ENCODE data around the gene HCRTR1.
A peak's percentile ranks its signal among the peaks of the same experiment; 100 is the strongest.

HCRTR1 gene

GRCh38 chr1:31600641-31601040 is 16.8 kb upstream of the HCRTR1 start:
- DNase-seq, result no peak

DNA sequence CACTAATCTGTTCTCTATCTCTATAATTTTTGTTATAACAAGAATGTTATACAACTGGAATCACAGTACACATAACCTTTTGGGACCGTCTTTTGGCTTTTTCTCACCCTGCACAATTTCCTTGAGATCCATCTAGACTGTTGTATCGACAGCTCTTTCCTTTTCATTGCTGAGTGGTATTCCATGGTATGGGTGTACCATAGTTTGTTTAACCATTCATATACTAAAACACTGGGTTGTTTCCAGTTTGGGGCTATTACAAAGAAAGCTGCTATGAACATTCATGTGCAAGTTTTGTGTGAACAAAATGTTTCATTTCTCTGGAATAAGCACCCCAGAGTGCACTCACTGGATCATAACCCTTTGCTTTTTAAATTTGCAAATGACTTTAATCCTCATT is 15.4 kb upstream of the HCRTR1 start:
- no peak for DNase-seq

DNA sequence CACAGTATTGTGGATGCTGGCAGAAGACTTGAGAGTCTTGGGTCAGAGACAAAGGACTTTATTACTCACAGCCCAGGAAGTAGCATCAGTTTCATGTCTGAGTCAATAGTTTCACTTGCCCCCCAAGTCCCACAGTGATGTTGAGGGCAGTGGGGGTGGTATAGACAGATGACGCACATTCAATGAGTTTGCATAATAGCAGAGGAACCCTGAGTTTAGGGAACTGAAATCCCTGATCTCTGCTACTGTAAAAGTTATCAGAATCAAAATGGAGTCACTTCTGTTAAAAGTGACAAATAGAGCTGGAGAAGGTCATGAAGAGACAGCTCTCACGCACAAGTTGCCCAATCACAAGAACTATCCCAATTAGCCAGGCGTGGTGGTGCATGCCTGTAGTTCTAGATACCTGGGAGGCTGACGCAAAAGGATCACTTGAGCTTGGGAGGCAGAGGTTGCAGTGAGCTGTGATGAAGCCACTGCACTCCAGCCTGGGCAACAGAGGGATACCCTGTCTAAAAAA is 11.5 kb upstream of the HCRTR1 start:
- DNase-seq, result peak; percentile 87

DNA sequence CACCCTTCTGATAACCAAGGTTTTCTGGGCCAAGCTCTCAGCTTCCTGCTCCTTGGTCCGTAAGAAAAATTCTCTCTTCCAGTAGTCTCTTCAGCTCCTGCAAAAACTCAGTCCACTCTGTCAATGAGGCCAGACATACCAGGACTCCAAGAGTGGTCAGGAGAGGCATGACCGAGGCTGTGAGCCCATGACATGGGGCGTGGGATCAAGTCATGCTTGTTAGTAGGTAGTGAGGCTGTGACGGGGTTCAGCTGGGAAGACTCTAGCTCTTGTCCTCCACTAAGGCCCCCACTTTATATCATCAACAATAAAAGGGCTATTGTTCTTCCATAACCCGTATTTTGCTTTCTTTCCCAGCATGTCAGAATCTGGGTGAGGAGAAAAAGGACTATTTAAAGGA is 10.1 kb upstream of the HCRTR1 start:
- no peak for DNase-seq

GRCh38 chr1:31609514-31610118 is 7.9 kb upstream of the HCRTR1 start:
- DNase-seq, result no peak

- no peak for DNase-seq
These were observed 3.0 kb upstream of the HCRTR1 start for GRCh38 chr1:31614414-31615005.

GRCh38 chr1:31615414-31615813 is 2.1 kb upstream of the HCRTR1 start:
- DNase-seq, result no peak

- DNase-seq, result no peak
These were observed 1.6 kb upstream of the HCRTR1 start for GRCh38 chr1:31615939-31616338.

GRCh38 chr1:31617916-31618746 is 642 bp downstream of the HCRTR1 start:
- DNase-seq, result peak; percentile 36

DNA sequence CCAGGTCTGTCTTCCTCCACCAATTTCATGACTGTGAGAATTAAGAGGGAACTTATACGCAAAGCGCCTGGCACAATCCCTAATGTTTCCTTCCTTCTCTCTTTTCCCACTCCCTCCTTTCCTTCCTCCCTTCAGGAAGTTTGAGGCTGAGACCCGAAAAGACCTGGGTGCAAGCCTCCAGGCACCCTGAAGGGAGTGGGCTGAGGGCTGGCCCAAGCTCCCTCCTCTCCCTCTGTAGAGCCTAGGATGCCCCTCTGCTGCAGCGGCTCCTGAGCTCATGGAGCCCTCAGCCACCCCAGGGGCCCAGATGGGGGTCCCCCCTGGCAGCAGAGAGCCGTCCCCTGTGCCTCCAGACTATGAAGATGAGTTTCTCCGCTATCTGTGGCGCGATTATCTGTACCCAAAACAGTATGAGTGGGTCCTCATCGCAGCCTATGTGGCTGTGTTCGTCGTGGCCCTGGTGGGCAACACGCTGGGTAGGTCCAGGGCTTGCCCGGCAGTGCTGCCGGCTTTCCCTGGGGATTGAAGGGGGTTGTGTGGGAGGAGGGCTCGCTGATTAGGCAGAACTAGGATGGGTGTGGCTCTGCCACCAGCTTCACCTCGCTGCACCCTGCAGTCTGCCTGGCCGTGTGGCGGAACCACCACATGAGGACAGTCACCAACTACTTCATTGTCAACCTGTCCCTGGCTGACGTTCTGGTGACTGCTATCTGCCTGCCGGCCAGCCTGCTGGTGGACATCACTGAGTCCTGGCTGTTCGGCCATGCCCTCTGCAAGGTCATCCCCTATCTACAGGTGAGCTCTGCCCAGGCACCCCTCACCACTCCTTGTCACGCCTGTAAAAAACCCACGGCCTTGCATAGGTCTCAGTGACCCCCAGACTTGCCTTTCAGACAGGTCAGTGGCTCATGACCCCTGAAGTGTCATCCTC is 1.7 kb downstream of the HCRTR1 start:
- no peak for DNase-seq

- no peak for DNase-seq
These were observed 3.4 kb downstream of the HCRTR1 start for GRCh38 chr1:31620631-31621497.

- no peak for DNase-seq
These were observed 4.0 kb downstream of the HCRTR1 start for GRCh38 chr1:31621498-31621820.

DNA sequence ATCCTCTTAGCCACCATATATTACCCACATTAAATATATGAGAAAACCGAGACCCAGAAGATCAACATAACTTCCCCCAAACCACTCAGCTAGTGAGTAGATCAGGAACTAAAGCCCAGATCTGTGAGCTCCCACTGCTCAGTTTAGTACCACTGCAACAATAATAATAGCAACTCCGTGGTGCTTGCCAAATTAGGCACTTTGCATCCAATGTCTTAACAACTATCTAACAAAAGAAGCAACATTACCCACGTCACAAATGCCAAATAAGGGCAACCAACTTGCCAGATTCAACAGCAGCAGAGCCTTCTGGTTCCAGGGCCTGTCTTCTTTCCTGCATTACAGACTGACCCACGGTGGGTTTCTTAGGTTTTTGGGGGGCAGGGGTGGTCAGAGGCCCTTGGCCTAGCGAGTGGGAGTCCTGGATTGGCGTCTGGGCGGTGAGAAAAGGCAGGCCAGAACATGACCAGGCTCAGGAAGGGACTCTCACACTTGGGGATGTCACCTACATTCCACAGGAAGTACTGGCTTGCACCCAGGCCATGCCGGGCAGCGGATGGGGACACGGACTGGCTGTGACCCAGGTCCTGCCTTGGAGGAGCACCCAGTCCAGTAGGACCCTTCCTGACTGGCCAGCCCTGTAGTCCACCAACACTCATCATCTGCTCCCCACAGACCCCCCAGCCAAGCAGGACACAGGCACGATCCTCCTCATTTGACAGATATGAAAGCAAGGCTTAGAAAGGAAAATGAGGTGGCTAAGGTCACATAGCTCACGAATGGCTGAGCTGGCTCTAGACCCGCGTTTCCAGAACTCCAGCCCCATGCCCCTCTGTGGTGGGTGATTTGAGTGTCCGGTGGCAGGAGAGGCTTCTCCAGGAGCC is 4.6 kb downstream of the HCRTR1 start:
- no peak for DNase-seq

DNA sequence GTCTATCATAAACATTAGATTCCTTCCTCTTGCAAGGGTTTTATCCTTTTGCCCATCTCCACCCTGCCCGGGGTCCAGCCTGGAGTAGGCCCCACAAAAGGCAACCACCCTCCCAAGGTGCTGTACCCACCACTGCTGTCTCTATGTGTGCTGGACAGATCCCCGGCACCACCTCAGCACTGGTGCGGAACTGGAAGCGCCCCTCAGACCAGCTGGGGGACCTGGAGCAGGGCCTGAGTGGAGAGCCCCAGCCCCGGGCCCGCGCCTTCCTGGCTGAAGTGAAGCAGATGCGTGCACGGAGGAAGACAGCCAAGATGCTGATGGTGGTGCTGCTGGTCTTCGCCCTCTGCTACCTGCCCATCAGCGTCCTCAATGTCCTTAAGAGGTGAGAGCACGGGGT is 5.9 kb downstream of the HCRTR1 start:
- no peak for DNase-seq

DNA sequence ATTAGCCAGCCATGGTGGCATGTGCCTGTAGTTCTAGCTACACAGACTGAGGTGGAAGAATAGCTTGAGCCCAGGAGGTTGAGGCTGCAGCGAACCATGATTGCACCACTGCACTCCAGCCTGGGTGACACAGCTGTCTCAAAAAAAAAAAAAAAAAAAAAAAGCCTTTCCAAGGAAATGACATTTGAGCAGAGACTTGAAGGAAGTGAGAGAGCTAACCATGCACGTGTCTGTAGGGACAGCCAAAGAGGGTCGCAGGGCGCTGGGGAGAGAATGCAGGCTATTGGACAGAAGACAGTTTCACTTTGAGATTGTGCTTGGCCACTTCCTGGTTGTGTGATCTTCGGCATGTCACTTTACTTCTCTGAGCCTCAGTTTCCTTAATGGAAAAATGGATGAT is 6.8 kb downstream of the HCRTR1 start:
- DNase-seq, result no peak

- no peak for DNase-seq
These were observed 7.4 kb downstream of the HCRTR1 start for GRCh38 chr1:31624731-31625514.

DNA sequence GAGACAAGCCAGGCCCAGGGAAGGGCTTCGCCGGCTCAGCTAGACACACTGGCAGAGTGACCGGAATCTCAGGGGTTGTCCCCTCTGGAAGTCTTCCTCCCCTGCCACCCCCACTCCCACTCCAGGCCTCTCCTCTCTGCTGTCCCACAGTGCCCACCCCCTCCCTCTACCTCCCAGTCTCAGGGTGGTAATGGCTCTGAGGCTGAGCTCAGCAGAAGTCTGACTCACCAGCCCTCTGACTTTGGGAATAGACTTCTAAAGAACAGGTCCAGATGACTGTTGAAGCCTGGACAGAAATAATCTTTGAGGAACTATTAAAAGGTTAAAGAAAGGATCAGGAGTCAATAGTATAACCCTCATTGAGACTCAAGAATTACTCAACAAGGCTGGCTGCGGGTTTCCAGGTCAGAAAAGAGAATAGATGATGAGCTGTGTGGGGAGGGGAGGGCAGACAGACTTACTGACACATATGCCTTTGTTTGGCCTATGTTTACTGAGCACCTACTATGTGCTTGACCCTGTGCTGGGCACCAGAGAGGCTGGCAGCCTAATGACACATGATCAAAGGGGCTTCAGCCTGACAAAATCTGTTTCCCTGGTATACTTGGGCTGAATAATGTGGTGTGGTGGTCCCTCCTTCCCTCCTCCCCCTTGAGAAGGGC is 8.2 kb downstream of the HCRTR1 start:
- no peak for DNase-seq

- DNase-seq, result no peak
These were observed 9.0 kb downstream of the HCRTR1 start for GRCh38 chr1:31626223-31627207.

Measured in activated CD4-positive, alpha-beta T cell treated with anti-CD3 and anti-CD28 coated beads, Interleukin-2, amount 50 U/mL, for 16 hours (primary cell).